CD4-positive, alpha-beta T cell treated with Interleukin-15 for 1 hour (primary cell): Measurements from ENCODE around the gene UBTD2.
"Not testable (repeated sequence)": the region's sequence is repeated elsewhere in the genome, so short reads cannot be mapped to it uniquely, and the experiment has no call there.

Experiments
- DNase-seq: peaks from one replicate; pipeline ENCODE4 v3.0.0-alpha.2; 2020

UBTD2 gene

DNA sequence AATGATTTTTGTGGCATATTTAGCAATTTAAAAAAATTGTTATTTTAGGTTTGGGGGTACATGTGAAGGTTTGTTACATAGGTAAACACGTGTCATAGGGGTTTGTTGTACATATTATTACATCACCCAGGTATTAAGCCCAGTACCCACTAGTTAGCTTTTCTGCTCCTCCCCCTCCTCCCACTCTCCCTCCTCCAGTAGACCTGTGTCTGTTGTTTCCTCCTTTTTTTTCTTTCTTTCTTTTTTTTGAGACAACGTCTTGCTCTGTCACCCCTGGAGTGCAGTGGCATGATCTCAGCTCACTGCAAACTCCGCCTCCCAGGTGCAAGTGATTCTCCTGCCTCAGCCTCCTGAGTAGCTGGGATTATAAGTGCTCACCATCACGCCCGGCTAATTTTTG lies 8.3 kb upstream of the UBTD2 start:
- DNase-seq: not testable (repeated sequence)

- DNase-seq: no peak
These were observed 4.9 kb upstream of the UBTD2 start for GRCh38 chr5:172288465-172288864.

- DNase-seq: not testable (repeated sequence)
These were observed 3.6 kb upstream of the UBTD2 start for GRCh38 chr5:172287140-172287539.

- DNase-seq: no peak
These were observed 1.9 kb upstream of the UBTD2 start for GRCh38 chr5:172285226-172286143.

DNA sequence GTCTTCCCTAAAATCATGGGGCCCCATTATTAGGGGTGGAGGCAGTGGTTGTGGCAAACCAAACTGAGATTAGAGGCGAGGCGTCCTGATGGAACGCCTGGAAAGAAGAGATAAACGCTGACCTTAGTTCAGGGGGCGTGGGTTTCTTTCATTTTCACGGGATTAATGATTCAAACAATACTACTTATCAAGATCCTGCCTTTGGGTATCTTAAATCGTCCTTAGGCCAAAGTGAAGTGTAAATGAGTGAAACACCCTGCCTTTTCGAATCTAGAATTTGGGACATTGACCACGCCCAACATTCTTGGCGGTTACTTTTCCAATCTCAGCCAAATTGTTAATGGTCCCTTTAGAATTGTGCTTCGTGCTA lies 1.0 kb upstream of the UBTD2 start:
- no peak for DNase-seq

DNA sequence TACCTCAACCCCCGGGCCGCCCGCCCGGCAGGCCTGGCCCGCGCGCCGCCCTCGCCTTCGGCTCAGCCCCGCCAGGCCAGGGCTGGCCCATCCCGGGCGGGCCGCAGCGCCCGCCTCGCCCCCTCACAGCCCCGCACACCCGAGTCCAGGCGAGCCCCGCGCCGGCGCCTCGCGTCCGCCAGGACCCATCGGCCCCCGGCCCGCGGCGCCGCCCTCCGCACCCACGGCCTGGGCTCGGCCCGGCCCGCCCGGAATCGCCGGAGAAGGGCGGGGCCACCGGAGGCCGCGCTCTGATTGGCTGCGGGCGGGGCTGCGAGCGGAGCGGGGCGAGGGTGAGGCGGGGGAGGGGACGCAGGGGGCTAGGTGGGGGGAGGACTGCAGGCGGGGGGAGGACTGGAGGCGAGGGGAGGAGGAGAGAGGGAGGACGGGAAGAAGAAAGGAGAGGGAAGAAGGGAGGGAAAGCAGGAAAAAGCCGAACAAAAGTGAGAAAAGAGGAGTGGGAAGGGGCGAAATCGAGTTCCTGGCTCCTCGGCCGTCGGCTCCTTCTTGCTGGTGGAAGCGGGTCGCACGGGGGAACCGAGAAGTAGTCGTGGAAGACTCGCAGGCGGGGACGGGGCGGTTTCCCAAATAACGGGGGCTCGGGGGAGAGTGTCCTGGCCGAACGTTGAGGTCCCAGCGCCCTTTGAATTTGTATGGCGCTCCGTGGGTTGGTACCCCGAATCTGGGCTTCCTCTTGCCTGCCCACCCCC lies 472 bp upstream of the UBTD2 start:
- DNase-seq: peak; percentile 72

- no peak for DNase-seq
These were observed 1.1 kb downstream of the UBTD2 start for GRCh38 chr5:172282272-172283019.

- DNase-seq: no peak
These were observed 2.2 kb downstream of the UBTD2 start for GRCh38 chr5:172281346-172281745.

DNA sequence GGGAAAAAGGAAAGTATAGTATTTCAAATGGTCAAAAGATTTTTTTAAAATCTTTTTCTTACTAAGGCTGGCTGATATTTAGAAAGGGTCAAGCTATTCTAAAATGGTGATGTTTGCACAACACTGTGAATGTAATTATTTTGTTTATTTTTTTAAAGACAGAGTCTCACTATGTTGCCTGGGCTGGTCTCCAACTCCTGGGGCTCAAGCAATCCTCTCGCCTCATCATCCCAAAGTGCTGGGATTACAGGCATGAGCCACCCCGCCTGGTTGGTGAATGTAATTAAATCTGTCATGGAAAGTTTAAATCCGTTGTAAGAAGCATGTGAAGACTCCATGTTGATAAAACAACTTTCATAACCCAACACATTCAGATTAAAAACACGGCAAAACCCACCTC lies 2.6 kb downstream of the UBTD2 start:
- DNase-seq: no peak

GRCh38 chr5:172280317-172280716 lies 3.2 kb downstream of the UBTD2 start:
- no peak for DNase-seq

GRCh38 chr5:172278356-172278755 lies 5.2 kb downstream of the UBTD2 start:
- no peak for DNase-seq

- DNase-seq: no peak
These were observed 7.3 kb downstream of the UBTD2 start for GRCh38 chr5:172276214-172276613.

- peak; percentile 60 for DNase-seq
These were observed 8.4 kb downstream of the UBTD2 start for GRCh38 chr5:172274951-172275753.

- DNase-seq: no peak
These were observed 15.6 kb downstream of the UBTD2 start for GRCh38 chr5:172267943-172268342.

- no peak for DNase-seq
These were observed 16.9 kb downstream of the UBTD2 start for GRCh38 chr5:172266676-172267092.

DNA sequence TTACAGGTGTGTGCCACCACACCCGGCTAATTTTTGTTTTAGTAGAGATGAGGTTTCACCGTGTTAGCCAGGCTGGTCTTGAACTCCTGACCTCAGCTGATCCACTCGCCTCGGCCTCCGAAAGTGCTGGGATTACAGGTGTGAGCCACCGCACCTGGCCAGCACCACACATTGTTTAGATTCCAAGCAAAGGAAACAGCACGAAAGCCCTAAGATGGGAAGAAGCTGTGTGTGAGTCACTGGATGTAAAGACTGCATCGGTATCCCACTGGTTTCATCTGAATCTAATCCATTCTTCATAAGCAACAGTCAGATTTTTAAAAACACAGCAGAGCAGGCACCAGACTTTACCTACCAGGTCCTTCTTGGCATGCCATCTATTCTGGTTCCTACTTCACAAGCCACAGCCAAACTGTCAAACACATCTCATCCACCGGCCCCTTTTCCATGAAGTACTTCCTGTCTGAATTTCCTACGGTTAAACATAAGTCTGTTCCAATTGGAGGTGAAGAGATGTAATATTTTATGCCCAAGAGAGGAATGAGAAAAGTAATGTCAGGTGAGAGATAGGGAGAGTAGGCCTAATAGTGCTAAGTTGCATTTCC lies 17.4 kb downstream of the UBTD2 start:
- DNase-seq: no peak

- DNase-seq: no peak
These were observed 18.7 kb downstream of the UBTD2 start for GRCh38 chr5:172264815-172265395.

- no peak for DNase-seq
These were observed 28.1 kb downstream of the UBTD2 start for GRCh38 chr5:172255444-172255843.

DNA sequence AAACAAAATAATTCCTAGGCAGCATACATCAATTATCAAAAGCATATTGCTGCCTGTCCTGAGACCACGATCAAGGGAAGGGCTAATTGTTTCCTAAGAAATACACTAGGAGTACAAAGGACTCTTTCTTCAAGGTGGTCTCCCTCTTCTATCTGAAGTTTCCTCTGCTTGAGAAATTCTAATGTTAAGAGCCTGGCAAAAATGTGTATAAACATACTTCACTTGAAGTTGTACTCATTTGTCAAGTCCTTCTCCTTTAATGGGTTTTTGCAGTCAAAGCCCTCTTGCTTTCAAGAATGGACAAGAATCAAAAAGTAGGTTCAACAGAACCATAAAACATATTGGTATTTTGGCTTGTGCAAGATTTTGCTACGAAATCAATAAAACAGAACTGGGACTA lies 31.1 kb downstream of the UBTD2 start:
- DNase-seq: no peak

DNA sequence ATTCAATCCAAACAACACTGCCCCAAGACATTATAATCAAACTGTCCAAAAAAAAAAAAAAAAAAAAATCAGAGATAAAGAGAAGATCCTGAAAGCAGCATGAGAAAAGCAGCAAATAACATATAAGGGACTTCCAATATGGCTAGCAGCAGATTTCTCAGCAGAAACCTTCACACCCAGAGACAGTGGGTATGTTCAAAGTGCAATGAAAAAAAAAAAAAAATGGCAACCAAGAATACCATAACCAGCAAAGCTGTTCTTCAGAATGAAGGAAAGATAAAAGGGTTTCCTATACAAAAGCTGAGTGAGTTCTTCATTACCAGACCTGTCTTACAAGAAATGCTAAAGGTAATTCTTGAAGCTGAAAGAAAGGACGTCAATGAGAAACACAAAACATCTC lies 32.1 kb downstream of the UBTD2 start:
- DNase-seq: no peak

DNA sequence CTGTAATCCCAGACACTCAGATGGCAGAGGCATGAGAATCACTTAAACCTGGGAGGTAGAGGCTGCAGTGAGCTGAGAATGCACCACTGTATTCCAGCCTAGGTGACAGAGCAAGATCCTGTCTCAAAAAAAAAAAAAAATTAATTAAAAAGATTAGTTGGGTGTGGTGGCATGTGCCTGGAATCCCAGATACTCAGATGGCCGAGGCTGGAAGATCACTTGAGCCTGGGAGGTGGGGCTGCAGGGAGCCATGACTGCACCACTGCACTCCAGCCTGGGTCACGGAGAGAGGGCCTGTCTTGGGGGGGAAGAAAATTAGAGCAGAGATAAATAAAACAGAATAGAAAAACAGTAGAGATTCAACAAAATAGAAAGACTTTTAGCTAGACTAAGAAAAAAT lies 34.9 kb downstream of the UBTD2 start:
- no peak for DNase-seq

DNA sequence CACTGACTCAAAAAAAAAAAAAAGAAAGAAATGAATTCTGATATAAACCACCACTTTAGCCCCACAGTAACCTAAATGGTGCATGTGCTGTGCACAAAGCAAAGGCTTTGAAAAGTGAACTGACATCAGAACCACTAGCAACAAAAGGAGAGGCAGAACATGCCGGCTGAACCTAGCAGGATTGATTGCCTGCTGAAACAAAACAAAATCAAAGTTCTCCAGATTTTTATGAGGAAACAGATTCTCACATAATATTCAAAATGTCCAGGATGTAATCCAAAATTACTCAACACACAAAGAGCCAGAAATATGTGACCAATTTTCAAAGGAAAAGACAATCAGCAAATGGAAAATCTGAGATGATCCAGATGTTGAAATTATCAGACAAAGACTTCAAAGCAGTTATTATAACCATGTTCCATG lies 37.9 kb downstream of the UBTD2 start:
- no peak for DNase-seq
